GM12872 (cell line): ENCODE data around the gene AK8.

Source experiments
- TF ChIP-seq, protein P1 (sequence below): IDR thresholded peaks from 3 replicates; pipeline ENCODE4 v1.5.1; 2011; ENCODE audit warnings: low read depth, mild to moderate bottlenecking, low read length, moderate library complexity; ENCODE audit not compliant: insufficient read depth

Gene AK8

DNA sequence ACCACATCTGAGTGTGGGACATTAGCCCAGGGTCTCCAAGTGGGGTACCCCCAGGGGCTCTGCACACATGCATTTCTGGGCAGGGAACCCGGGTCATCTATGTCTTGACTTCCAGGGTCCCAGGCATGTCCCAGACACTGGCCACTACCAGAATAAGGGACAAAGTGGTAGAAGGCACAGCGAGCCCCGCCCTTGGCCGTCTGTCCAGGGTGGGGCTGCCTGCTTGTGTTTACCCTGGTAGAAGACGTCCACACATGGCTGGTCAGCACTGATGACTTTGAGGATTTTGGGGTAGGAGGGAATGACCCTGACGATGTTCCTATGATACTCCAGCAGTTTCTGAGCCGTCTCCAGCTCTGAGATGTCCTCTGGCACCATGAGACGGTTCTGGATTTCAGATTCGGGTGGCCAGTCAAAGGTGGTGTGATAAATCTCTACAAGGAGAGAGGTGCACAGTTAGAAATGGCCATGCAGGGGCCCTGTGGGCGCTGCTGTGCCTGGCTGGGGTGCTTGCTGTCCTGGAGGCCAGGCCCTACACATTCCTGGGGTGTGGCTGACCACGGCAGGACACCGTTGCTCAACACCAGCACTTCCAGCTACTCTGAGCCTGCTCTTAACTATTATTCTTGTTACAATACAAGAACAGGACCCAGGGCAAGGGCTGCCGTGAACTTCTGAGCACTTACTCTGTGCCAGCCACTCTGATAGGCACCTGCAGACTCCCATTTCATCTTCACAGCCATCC is 51.3 kb downstream of the AK8 start:
- TF ChIP-seq, protein P1, sequence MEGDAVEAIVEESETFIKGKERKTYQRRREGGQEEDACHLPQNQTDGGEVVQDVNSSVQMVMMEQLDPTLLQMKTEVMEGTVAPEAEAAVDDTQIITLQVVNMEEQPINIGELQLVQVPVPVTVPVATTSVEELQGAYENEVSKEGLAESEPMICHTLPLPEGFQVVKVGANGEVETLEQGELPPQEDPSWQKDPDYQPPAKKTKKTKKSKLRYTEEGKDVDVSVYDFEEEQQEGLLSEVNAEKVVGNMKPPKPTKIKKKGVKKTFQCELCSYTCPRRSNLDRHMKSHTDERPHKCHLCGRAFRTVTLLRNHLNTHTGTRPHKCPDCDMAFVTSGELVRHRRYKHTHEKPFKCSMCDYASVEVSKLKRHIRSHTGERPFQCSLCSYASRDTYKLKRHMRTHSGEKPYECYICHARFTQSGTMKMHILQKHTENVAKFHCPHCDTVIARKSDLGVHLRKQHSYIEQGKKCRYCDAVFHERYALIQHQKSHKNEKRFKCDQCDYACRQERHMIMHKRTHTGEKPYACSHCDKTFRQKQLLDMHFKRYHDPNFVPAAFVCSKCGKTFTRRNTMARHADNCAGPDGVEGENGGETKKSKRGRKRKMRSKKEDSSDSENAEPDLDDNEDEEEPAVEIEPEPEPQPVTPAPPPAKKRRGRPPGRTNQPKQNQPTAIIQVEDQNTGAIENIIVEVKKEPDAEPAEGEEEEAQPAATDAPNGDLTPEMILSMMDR, result no peak

DNA sequence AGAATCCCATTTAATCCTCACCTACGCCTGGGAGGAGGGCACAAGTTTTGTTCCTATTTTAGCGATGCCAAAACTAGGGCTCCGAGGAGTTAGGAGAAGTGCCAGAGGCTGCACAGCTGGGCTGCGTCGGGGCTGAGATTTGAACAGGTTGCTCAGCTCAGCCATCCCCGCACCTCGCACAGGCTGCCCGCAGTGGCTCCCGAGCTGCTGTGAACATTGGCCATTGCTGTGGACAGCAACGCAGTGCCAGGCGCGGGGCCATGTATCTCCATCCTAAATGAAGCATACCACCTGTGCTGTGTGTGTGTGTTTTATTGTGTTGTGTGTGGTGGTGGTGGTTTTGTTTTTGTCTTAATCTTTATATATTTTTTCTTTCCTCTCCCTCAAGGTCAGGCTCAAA is 52.0 kb downstream of the AK8 start:
- TF ChIP-seq, protein P1, result no peak

DNA sequence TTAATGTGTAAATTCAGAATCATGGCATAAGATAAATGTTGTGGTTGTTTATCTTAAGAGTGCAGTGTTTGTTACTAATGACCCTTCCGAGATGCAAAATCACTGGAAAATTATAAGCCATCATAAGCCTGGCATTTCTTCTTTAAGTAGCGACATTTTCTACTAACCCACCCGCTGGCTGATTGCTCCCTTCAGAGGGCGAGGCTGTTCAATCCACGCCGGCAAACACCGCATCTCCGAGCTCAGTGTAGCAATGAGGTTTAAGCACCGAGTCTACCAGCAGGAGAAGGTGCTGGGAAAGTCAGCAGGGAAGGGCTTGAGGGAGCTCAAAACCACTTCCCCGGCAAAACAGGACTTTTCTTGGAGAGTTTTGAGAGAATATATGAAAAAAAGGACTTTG is 52.7 kb downstream of the AK8 start:
- TF ChIP-seq, protein P1, result no peak

DNA sequence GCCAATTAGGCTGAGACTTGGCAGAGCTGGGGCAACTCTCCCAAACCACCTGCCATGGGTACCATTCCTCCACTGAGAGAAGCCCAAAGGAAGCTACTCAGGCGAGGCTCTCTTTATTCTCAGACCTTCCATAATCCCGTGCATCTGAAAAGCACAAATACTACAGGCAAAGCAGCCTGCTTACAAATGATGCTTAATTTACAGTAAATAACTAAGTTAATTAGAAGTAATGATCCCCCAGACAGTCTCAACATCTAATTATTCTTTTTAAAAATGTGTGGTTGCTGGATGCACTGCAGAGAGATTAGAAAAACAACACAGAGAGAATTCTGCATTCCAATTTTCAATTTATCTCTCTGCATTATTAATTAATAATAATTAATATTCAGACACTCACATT is 53.1 kb downstream of the AK8 start:
- TF ChIP-seq, protein P1, result no peak

DNA sequence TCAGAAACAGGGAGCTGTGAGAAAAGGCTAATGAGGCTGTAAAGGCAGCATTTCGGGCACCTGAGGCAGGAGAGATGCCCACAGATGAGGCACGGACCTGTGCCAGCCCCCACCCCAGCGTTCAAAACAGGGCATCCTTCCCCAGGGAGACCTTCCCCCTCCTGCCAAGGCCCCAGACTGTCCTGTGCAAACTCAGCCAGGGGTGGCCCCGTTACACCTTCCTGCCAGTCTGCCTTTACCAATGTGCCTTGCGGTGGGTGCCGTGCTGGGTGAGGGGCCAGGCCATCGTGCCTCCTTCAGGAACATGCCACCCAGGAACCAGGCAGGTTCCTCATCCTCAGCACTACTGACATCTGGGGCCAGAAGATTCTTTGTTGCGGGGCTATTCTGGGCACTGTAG is 53.9 kb downstream of the AK8 start:
- TF ChIP-seq, protein P1, result no peak

DNA sequence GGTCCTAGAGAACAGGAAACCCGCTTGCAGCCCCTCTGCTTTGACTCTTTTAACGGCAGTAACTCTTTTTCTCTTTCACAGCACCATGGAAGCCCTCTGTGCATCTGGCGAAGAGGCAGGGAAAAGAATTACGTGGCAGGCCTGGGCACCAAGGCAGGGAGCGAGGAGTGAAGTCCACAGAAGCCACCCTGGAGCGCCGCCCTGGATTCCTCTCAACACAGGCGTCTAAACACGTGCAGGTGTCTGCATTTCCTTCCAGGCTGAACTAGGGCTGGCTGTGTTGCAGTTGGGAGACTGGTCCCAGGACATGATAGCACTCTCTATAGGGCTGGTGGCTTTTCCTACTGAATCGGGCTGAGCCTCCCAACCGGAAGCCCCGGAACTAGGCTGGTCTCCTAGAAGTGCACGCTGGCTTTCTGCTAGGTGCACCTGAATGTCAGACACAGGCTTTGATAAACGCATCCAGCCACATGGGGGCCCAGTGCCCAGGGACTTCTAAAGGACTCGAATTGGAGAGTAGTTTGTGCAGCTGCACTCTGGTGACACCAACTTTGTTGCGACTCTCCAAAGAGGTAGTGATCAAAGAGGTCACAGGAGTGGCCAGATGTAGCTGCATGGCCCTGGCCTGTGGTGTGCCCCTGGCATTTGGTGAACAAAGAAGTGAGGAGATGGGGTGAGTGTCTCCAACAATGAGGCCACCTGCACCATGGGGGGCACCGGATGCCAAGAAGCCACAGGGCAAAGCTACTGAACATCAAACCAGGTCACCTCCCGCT is 54.5 kb downstream of the AK8 start:
- TF ChIP-seq, protein P1, result no peak

DNA sequence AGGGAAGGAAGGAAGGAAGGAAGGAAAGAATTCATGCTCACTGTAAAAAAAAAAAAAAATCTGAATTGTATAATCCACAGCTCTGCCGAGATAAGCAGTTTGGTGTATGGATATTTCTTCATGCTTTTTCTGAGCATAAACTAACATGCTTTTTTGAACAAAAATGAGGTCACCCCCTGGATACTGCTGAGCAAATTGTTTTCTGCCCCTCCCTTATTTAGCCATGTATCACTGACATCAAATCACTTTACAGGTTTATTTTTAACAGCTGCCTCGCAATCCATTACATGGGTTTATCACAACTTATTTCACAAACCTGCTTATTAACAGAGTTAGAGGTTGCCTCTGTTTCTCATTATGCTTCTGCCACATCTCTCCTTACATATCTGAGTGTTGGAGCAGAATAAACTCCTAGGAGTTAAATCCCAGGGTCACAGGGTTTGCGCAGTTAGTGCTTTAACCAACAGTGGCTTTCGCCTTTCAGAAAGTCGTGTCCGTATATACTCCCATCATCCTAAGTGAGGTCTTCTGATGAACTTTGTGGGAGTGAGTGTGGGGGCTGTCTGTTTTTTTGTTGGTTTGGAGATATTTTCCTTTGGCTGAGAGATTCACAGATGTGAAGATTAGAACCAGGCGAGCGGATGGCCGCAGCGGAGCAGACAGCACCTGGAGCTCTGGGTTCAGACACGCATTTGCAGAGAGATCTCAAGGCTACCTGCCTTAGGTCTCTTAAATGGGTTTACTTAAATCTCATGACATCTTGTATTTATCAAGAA is 57.7 kb downstream of the AK8 start:
- TF ChIP-seq, protein P1, result no peak
